Central memory CD4-positive, alpha-beta T cell (primary cell): ENCODE measurements around the gene PARL.

Experiments
- DNase-seq: peaks from one replicate; pipeline ENCODE4 v3.0.0; 2022

The PARL gene

DNA sequence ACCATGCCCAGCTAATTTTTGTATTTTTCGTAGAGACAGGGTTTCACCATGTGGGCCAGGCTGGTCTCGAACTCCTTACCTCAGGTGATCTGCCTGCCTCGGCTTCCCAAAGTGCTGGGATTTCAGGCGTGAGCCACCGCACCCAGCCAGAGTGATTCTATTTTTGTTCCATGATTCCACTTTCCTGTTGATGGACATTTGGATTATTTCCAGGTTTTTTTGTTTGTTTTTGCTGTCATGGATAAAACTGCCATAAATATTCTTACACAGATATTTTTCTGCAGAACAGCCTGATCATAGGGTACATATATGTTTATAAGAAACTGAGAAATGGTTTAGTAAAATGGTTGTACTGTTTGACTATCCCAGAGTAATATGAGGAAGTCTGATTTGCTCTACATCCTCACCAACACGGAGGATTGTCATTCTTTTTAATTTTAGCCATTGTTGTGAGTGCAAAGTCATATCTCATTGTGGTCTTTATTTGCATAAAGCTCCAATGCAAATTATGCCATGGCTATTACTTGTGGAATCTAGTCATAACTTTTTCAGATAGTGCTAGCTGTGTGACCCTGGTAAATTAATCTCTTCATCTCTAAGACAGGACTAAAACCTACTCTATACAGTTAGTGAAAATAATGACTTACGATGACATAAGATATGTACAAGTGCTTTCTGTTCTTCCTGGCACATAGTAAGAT, 102.0 kb downstream of the PARL start:
- DNase-seq, result no peak

DNA sequence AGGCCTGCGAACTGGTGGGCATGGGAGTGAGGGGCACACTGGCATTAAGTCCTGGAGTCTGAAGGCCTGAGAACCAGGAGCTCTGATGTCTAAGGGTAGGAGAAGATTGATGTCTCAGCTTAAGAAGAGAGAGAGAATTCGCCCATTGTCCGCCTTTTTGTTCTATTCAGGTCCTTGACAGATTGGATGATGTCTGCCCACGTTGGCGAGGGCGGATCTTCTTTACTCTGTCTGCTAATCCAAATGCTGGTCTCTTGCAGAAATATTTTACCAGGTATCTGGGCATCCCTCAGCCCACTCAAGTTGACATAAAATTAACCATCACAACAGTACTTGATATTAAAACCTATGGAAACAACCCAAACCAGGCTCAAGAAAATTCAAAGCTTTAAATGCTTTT, 103.4 kb downstream of the PARL start:
- no peak for DNase-seq

DNA sequence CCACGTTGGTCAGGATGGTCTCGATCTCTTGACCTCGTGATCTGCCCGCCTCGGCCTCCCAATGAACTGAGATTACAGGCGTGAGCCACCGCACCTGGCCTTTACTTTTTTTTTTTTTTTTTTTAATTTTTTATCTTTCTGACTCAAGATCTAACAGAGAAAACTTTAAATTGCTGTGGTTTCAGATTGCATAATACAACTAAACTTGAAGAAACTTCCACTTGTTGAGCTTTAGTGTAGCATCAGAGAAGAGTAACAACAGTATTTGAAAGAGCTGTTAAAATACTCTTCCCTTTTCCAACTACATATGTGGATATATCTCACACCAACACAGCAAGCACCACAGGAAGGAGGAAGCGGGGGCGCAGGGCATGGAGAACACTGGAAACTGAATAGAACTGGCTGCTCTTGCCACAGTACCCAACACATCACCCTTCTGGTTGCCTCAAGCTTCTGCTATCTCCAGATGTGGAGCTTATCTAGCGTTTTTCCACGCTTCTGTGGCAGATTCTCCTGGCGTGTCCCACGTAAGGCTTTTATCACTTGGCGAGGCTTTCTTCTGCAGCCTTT, 104.7 kb downstream of the PARL start:
- no peak for DNase-seq
